ENCODE results near the gene ZNF555.
A peak's percentile ranks its signal among the peaks of the same experiment; 100 is the strongest.

ZNF555 gene

GRCh38 chr19:2865334-2866100 is 24.2 kb downstream of the ZNF555 start:
- TF ChIP-seq SNAI2 (CRISPR knock-in tag; IDR thresholded peaks at IDR 0.05) = no peak
- TF ChIP-seq PPARA (CRISPR knock-in tag; IDR thresholded peaks at IDR 0.05; ENCODE audit: borderline replicate concordance) = no peak
- no peak for TF ChIP-seq ESRRG (CRISPR knock-in tag; IDR thresholded peaks at IDR 0.05)
- TF ChIP-seq ISL1 (CRISPR knock-in tag; IDR thresholded peaks at IDR 0.05) = no peak
- TF ChIP-seq ZFP30 (CRISPR knock-in tag; IDR thresholded peaks at IDR 0.05) = no peak
- no peak for TF ChIP-seq BACH2 (CRISPR knock-in tag; IDR thresholded peaks at IDR 0.05; ENCODE audit: borderline replicate concordance)
- TF ChIP-seq GLIS3 (CRISPR knock-in tag; IDR thresholded peaks at IDR 0.05) = no peak
- TF ChIP-seq OSR1 (CRISPR knock-in tag; IDR thresholded peaks at IDR 0.05) = no peak
- no peak for ATAC-seq

- ATAC-seq = no peak
- TF ChIP-seq ZFP3 (CRISPR knock-in tag; IDR thresholded peaks at IDR 0.05) (no peak), OSR1 (CRISPR knock-in tag; IDR thresholded peaks at IDR 0.05) (no peak), CSRNP3 (CRISPR knock-in tag; IDR thresholded peaks at IDR 0.05) (no peak), ZNF8 (CRISPR knock-in tag; IDR thresholded peaks at IDR 0.05) (no peak), ISL1 (CRISPR knock-in tag; IDR thresholded peaks at IDR 0.05) (no peak), ZC3H10 (CRISPR knock-in tag; IDR thresholded peaks at IDR 0.05) (no peak), ZNF70 (CRISPR knock-in tag; IDR thresholded peaks at IDR 0.05) (no peak), PPARA (CRISPR knock-in tag; IDR thresholded peaks at IDR 0.05; ENCODE audit: borderline replicate concordance) (no peak), TSHZ2 (CRISPR knock-in tag; IDR thresholded peaks at IDR 0.05) (no peak), CSDC2 (CRISPR knock-in tag; IDR thresholded peaks at IDR 0.05) (no peak), PATZ1 (CRISPR knock-in tag; IDR thresholded peaks at IDR 0.05; ENCODE audit: borderline replicate concordance) (no peak), SNAI2 (CRISPR knock-in tag; IDR thresholded peaks at IDR 0.05) (no peak), ZFP30 (CRISPR knock-in tag; IDR thresholded peaks at IDR 0.05) (no peak), RARB (CRISPR knock-in tag; IDR thresholded peaks at IDR 0.05) (no peak), ZNF565 (CRISPR knock-in tag; conservative IDR thresholded peaks at IDR 0.05; ENCODE audit: low read depth) (no peak), CREB5 (CRISPR knock-in tag; IDR thresholded peaks at IDR 0.05; ENCODE audit: low read depth) (no peak)
These were observed 25.3 kb downstream of the ZNF555 start for GRCh38 chr19:2866495-2867024.

- peak; percentile 99 for ATAC-seq
- TF ChIP-seq CSDC2 (CRISPR knock-in tag; IDR thresholded peaks at IDR 0.05) (no peak), PPARA (CRISPR knock-in tag; IDR thresholded peaks at IDR 0.05; ENCODE audit: borderline replicate concordance) (0 out of 2 replicates have a peak, but pooled peaks have one; percentile 29), POU6F1 (CRISPR knock-in tag; IDR thresholded peaks at IDR 0.05; ENCODE audit: borderline replicate concordance, low read depth) (no peak), OSR1 (CRISPR knock-in tag; IDR thresholded peaks at IDR 0.05) (no peak), GLIS3 (CRISPR knock-in tag; IDR thresholded peaks at IDR 0.05) (no peak), TSHZ2 (CRISPR knock-in tag; IDR thresholded peaks at IDR 0.05) (peak; percentile 78; the same call in 1 of the 2 replicates)
These were observed 26.0 kb downstream of the ZNF555 start, which contains the start of gene ZNF556 for GRCh38 chr19:2867025-2867991. ZNF556 (plus strand) TSS chr19:2867335; CDS start chr19:2867422, 87 bp downstream.
